Kidney (tissue), 14 donors: ENCODE measurements around the gene CORO7. TPM values are rescaled to one million over a fixed set of nuclear protein-coding genes. Genes with fewer than 3 reads are reported as not detected.
A peak's percentile ranks its signal among the peaks of the same experiment; 100 is the strongest.

Experiments used
- DNase-seq, 5 donors: peaks; one replicate each; pipeline ENCODE4 v3.0.0-alpha.2; 2013 to 2020
- FAIRE-seq: peaks from 2 replicates; lab custom pipeline; 2012; peaks lifted over from hg19 to GRCh38; lab: Jason Lieb, UNC
- H3K27ac ChIP-seq, 2 donors: one replicate each; pipeline ENCODE4 v1.7.0; 2013; ENCODE audit warnings: low read depth in 2 of 2, low read length in 2 of 2, inconsistent platforms in 1 of 2
- H3K27me3 ChIP-seq: one replicate; pipeline ENCODE4 v1.7.1; 2013; ENCODE audit warnings: low read length, inconsistent platforms; ENCODE audit not compliant: control insufficient read depth, insufficient read depth
- H3K36me3 ChIP-seq, 3 donors: one replicate each; pipeline versions ENCODE4 v1.7.0 to v1.7.1; 2013; ENCODE audit warnings: low read length in 3 of 3, control low read depth in 1 of 3, inconsistent platforms in 1 of 3; ENCODE audit not compliant: insufficient read depth in 3 of 3, control insufficient read depth in 2 of 3
- H3K4me1 ChIP-seq, 3 donors: one replicate each; pipeline versions ENCODE4 v1.7.0 to v1.7.1; 2013; ENCODE audit warnings: low read length in 3 of 3, inconsistent platforms in 1 of 3, low read depth in 1 of 3; ENCODE audit not compliant: control insufficient read depth in 2 of 3, insufficient read depth in 2 of 3
- H3K4me3 ChIP-seq, 3 donors: one replicate each; pipeline versions ENCODE4 v1.7.0 to v1.8.1; 2013; ENCODE audit warnings: low read length in 3 of 3, control low read depth in 1 of 3, inconsistent platforms in 1 of 3
- H3K9ac ChIP-seq, 3 donors: one replicate each; pipeline versions ENCODE4 v1.7.0 to v1.7.1; 2013; ENCODE audit warnings: low read length in 3 of 3, control low read depth in 1 of 3, inconsistent platforms in 1 of 3
- H3K9me3 ChIP-seq, 3 donors: one replicate each; pipeline versions ENCODE4 v1.7.0 to v1.7.1; 2013; ENCODE audit warnings: low read length in 3 of 3, control low read depth in 1 of 3, inconsistent platforms in 1 of 3; ENCODE audit not compliant: control insufficient read depth in 2 of 3, insufficient read depth in 1 of 3
- CTCF ChIP-seq: IDR thresholded peaks from 3 replicates; pipeline ENCODE4 v1.5.1; 2012; ENCODE audit warnings: mild to moderate bottlenecking, moderate library complexity, borderline replicate concordance; ENCODE audit not compliant: insufficient read depth; ENCODE audit errors: extremely low read depth
- intact Hi-C: fragments of 100-400 bp; cut with DNase I; formaldehyde crosslinking; loops from one replicate; pipeline ENCODE4 v1.11.1; 2022
- polyA plus RNA-seq: library from polyadenylated mRNA; stranded (reverse); fragments of 350-450 nt; fragmentation: Illumina TruSeq; extraction: RNeasy Lipid Tissue Mini Kit (QIAGEN cat#74804); gene quantifications from one replicate; pipeline ENCODE4 v1.2.3, GENCODE V29; 2014; ENCODE audit warnings: low read depth, low replicate concordance; ENCODE audit not compliant: insufficient read depth
- total RNA-seq: library from RNA; stranded (reverse); fragmentation: NEBNext Ultra II Directional; extraction: Animal tissue kit (Norgen Biotek cat#: 25700); gene quantifications from one replicate; pipeline ENCODE4 v1.2.1, GENCODE V29; 2021
- donor health status: control.
- donor health status: control.
- donor health status: control.
- donor health status: control.
- donor health status: control.
- donor health status: DM: yes; HTN: yes; CAD: no.
- donor health status: Normal renal cell carcinoma (clear cell type).

Gene CORO7
- total and polyA plus RNA-seq, 2 donors from 2014 or later: 9.8 to 50.1 TPM

GRCh38 chr16:4378161-4378666 lies 38.2 kb downstream of the CORO7 start:
- intact Hi-C loops: no loop called here
- TF ChIP-seq CTCF: no peak
- H3K9me3 ChIP-seq: no peaks in the 10 kb centered on the region

GRCh38 chr16:4377573-4378154 lies 38.7 kb downstream of the CORO7 start:
- no peak for TF ChIP-seq CTCF
- Histone ChIP-seq H3K9ac (peak overlapping the region in 1 of 3 donors; percentile 34), H3K27ac (peak overlapping the region; percentile 57 to 62), H3K4me1 (peaks cover 2 to 72% (median 48%) of the 10 kb centered on the region in 3 donors), H3K36me3 (no peaks in the 10 kb centered on the region), H3K9me3 (no peaks in the 10 kb centered on the region), H3K27me3 (no peaks in the 10 kb centered on the region), H3K4me3 (no peak overlapping the region)
- intact Hi-C loops: no loop called here
- DNase-seq (peak in 2 of 5 donors; percentile 37 to 65), FAIRE-seq (no peak)

More at GRCh38 chr16:4378161-4378666, 38.2 kb downstream of the CORO7 start:
- peak overlapping the region; percentile 57 to 62 for H3K27ac ChIP-seq
- peak overlapping the region in 1 of 3 donors; percentile 34 for H3K9ac ChIP-seq
- H3K27me3 ChIP-seq: no peaks in the 10 kb centered on the region
- FAIRE-seq: no peak
- DNase-seq: peak in 1 of 5 donors; percentile 68
- H3K4me3 ChIP-seq: no peak overlapping the region
- peaks cover 2 to 74% (median 48%) of the 10 kb centered on the region in 3 donors for H3K4me1 ChIP-seq
- peaks cover 0 to 2% (median 0%) of the 10 kb centered on the region in 3 donors for H3K36me3 ChIP-seq

GRCh38 chr16:4376893-4377572 lies 39.4 kb downstream of the CORO7 start:
- Histone ChIP-seq H3K27ac (peak overlapping the region; percentile 44 to 93), H3K4me1 (peaks cover 2 to 70% (median 48%) of the 10 kb centered on the region in 3 donors), H3K27me3 (no peaks in the 10 kb centered on the region), H3K9me3 (no peaks in the 10 kb centered on the region), H3K9ac (peak overlapping the region in 1 of 3 donors; percentile 44), H3K4me3 (no peak overlapping the region), H3K36me3 (no peaks in the 10 kb centered on the region)
- TF ChIP-seq CTCF: no peak
- intact Hi-C loops: no loop called here
- DNase-seq (peak in 4 of 5 donors; percentile 58 to 73 (median 70)), FAIRE-seq (no peak)
